ENCODE measurements around the gene SRRM5.
"Not testable (repeated sequence)": the region's sequence is repeated elsewhere in the genome, so short reads cannot be mapped to it uniquely, and the experiment has no call there.

The SRRM5 gene, protein sequence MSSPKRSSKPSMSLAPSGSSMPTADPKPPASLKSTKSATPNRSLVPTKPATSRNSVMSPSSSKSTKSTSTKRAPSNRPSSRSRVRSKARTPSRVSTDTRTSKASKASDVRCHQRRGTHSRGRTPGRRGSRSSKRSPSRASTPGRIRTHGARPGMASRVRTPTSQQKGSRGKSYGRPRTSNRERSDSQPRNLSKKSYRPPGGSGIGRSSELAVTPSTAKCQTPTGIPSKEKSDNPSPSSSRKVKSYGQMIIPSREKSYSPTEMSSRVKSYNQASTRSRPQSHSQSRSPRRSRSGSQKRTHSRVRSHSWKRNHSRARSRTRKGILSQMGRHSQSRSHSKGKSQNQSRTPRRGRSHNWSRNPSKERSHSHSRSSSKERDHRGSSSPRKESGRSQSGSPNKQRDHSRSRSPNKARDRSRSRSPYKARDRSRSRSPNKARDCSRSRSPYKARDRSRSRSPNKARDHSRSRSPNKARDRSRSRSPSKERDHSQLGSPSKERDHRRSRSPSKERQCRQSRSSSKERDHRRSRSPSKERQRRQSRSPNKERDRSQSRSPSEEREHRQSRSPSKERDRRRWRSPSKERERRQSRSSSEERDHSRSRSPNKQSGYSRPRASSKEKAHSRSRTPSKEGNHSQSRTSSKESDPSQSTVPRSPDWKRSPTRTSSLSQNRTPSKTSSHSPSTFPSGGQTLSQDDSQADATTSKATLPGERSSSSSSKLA

DNA sequence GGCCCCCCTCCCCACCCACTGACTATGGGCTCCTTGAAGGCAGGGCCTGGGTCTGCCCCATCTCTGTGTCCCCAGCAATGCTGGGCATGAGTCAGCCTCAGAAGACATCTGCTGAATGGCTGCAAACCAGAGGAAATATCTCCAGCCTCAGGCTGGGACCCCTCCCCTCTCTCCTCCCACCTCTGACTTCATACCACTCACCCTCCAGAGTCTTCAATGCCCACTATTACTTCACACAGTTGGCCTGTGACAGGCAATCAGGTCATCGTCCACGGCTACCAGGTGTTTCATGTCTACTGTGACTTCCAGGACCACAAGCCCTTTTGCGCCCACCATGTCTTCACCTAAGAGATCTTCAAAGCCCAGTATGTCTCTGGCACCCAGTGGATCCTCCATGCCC lies at the start of gene SRRM5:
Gene SRRM5 (plus strand): TSS at position 301 of the 400 bp plus-strand sequence. CDS start 34 bp downstream, at position 335.
- no peak for DNase-seq (ENCODE audit: low read depth)

DNA sequence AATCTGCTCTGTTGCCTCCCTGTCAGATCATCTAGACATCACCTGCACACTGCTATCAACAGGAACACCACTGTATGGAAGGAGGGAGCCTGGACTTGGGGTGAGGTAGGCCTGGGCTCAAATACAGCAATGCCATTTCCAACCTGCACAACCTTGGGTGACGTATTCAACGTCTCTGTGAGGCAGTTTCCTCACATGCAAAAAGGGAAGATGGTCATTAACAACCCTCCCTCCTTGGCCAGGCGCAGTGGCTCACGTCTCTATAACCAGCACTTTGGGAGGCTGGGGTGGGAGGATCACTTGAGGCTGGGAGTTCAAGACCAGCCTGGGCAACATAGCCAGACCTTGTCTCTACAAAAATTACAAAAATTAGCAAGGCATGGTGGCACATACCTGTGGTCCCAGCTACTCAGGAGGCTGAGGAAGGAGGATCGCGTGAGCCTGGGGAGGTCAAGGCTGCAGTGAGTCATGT lies 49.6 kb upstream of the SRRM5 start:
- DNase-seq (ENCODE audit: low read depth), result no peak

DNA sequence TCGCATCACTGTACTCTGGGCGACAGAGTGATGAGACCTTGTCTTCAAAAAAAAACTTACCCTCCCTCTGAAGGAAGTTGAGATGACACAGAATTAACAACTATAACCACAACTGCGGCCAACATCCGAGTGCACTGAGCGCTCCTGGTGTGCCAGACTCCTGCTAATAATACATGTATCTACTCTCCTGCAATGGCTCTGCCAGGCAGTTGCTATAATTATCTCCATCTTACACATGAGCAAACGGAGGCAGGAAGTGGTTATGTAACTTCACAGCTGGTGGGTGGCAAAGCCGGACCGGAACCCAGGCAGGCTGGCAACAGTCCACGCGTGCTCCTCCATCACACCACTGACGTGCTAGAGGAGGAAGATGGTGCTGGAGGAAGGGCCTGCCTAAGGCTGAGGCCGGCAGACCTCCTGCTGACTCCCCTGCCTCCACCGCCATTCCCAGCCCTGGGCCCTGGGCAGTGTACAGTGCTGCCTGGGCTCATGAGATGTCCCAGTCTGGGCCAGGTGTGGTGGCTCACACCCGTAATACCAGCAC lies 49.1 kb upstream of the SRRM5 start:
- DNase-seq (ENCODE audit: low read depth), result peak; percentile 94

DNA sequence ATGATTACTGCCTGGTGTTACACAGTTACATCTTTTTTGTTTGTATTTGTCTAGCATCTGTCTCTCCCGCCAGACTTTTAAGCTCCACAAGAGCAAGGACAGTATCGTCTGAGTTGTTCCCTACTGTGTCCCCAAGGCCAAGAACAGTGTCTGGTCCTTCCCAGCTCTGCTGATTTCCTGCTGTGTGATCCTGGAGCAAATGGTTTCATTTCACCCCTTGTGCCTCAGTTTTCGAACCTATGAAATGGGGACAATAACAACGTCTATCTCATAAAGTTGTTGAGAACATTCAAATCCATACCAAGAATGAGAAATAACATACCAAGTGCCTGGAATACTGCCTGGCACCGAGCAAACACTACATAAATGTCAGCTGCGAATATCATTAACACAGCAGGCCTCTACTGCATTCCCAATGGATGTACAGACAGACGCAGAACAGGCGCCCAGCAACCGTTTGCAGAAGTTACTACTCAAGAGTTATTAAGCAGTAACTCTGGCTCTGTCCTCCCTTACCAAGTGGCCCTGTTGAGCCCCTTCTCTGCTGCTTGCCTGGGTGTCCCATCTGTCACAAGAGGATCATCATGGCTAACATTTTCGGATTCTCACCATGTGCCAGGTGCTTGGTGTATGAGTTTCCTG lies 48.0 kb upstream of the SRRM5 start:
- no peak for DNase-seq (ENCODE audit: low read depth)

DNA sequence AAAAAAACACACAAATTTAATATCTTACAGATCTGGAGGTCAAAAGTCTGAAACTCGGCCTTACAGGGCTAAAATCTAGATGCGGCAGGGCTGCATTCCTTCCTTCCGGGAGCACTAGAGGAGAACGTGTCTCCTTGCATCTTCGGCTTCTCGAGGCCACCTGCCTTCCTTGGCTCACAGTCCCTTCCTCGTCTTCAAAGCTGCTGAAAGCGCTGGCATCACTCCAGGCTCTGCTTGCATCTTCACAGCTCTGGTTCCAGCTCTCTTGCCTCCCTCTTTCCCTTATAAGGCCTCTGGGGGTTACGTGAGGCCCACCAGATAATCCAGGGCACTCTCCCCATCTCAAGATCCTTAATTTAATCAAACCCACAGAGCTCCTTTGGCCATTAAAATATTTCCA lies 47.1 kb upstream of the SRRM5 start:
- DNase-seq (ENCODE audit: low read depth), result no peak

DNA sequence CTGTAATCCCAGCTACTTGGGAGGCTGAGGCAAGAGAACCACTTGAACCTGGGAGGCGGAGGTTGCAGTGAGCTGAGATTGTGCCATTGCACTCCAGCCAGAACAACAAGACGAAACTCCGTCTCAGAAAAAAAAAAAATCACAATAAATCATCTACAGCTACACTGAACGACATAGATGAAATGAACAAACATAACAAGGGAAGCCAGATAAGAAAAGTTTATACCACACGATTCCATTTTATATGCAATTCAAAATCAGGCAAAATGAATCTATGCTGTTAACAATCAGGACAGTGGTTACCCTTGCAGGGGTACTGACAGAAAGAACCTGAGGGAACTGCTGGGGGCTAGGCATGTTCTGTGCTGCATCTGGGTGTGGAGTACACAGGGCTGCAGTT lies 42.2 kb upstream of the SRRM5 start:
- no peak for DNase-seq (ENCODE audit: low read depth)

DNA sequence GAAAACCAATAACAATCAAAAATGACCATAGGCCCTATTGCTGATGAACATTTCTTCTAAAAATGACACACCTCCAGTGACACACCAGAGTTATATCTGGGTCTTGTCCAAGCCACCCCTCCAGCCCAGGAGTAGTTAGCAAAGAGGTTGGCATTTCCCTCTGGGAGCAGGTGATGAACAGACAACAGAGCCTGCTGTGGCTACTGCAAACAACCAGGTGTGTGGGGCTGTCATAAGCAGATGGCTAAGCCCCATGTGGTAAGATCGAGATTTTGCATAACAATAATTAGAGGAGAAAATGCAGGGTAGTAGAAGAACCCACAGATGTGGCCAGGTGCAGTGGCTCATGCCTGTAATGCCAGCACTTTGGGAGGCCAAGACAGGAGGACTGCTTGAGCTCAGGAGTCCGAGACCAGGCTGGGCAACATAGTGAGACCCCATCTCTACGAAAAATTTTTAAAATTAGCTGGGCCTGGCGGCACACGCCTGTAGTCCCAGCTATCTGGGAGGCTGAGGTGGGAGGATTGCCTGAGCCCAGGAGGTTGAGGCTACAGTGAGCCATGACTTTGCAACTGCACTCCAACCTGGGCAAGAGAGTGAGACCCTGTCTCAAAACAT lies 41.6 kb upstream of the SRRM5 start:
- DNase-seq (ENCODE audit: low read depth), result no peak

DNA sequence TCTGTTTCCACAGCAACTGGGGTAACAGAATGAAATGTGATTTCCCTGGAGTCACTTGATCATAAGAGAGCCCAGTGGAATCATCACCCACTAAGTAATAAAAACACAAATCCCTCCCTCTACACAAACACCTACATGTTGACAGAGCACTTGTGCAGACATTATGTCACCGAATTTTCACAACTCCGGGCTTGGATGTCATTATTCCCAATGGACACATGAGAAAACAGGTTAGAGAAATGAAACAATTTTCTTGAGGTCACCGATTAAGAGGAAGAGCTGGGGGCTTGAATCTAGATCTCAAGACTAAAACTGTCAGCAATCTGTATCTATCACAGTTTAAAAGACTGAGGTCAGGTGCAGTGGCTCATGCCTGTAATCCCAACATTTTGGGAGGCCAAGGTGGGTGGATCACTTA lies 39.7 kb upstream of the SRRM5 start:
- no peak for DNase-seq (ENCODE audit: low read depth)

DNA sequence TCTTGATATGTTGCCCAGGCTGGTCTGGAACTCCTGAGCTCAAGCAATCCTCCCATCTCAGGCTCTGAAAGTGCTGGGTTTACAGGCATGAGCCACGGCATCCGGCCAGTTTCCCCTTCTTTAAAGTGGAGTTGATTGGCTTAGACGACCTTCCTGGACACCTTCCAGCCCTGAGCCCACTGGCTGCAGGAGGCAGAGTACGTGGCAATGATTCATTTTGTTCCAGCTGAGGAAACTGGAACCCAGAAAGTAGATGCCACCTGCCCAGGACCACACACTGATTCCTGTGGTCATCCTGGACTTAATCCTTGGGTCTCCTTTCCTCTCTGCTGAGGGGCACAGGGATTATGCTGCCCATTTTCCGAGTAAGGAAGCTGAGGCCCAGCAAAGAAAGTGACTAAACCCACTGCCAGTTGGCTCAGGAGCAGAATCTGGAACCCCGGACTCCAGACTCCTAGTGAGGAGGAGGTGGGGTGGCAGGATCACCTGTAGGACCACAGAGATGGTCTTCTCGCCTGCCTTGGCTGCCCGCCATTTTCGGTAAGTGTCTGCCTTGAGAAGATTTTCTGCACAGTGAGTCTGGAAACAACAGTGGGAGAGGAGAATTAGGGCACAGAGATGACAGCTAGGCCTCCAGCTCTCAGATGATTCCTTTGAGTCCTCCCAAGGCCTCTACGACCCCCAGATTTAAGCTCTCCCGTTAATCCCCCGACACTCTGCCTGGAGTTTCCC lies 37.3 kb upstream of the SRRM5 start:
- DNase-seq (ENCODE audit: low read depth), result peak; percentile 60

DNA sequence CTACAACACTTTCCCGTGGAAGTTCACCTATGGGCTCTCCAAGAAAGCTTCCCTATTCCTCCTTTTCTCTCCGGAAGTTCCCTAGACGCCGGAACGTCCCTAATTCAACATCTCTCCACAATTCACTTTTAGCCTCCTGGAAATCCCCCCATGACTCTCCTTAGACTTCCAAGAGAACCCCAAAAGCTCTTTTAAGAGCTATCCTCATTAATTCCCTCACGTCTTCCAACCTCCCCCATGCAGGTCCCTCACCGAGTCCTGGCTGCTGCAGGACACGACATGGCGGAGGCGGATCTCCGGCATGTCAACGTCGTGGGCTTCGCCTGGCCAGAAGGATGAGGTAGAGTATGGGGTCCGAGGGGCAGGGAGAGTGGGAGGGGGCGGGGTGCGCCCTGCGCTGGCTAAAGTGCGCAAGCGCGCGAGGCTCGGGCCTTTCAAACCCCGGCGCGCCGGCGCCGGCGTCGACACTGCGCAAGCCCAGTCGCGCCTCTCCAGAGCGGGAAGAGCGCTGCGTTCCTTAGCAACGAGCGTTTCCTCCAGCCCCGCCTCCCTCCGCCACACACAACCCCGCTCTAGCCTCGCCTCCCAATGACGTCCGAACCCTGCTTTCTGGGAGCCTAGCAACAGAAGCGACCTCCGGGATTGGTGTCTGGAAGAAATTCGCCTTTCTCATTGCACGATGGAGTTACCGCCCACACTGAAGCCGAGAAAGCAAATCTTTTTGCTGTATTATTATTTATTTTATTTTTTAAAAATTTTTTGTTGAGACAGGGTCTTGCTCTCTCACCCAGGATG lies 36.5 kb upstream of the SRRM5 start, which contains the start of the genes PINLYP and XRCC1:
Gene PINLYP (plus strand): TSS at position 646 of the 795 bp plus-strand sequence. CDS start 1,391 bp downstream, outside the sequence.
Gene XRCC1 (minus strand): TSS at position 372 of the 795 bp plus-strand sequence. CDS start 69 bp downstream, at position 303.
- peak; percentile 99 for DNase-seq (ENCODE audit: low read depth)

DNA sequence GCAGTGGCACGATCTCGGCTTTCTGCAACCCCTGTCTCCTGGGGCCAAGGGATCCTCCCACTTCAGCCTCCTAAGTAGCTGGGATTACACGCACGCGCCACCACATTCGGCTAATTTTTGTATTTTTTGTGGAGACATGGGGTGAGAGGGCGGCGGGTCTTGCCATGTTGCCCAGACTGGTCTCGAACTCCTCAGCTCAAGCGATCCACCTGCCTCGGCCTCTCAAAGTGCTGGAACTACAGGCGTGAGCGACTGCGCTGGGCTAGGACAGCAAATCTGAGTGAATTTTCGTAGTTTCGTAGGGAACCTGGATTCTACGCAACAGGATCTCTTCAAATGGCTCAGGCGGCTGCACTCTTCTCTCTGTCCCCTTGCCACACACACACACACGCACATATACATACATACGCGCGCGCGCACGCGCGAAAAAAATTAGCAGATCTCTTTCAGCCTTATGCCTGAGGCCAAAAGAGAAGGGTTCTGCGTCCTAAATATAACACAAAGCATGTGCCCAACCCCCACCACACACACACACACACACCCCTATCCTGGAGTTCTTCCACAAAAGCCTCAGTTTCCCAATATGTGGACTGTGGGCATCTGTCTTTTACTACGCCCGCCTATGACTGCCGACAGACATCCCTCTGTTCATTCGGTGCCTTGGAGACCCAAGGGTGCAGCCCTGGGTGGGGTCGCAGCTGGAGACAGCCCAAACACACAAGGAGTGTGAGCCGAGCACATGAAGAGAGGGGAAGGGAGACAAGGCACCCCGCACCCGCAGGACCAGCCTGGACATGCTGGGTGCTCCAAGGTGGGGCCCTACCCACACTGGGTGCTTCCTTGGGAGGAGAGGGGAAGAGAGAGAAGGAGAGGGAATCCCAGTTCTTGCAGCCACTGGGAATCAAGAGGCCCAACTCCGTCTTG lies 35.7 kb upstream of the SRRM5 start:
- no peak for DNase-seq (ENCODE audit: low read depth)

DNA sequence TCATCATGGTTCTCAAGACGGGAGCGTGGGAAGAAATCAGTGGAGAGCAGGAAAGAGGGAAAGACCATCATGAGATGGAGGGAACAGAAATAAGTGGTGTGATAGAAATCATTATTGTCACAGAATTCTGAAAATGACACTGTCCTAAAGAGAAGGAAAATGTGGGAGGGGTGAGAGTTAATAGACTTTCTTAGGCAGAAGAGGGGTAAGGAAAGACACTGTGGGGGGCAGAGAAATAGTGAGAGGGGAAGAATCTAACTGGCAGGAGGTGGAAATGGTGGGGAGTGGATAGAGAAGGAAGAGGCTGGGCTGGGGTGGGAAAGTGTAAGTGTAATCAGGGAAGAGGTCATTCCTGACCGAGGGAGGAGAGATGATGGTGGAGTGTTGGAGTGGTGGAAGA lies 33.1 kb upstream of the SRRM5 start:
- DNase-seq (ENCODE audit: low read depth), result no peak

DNA sequence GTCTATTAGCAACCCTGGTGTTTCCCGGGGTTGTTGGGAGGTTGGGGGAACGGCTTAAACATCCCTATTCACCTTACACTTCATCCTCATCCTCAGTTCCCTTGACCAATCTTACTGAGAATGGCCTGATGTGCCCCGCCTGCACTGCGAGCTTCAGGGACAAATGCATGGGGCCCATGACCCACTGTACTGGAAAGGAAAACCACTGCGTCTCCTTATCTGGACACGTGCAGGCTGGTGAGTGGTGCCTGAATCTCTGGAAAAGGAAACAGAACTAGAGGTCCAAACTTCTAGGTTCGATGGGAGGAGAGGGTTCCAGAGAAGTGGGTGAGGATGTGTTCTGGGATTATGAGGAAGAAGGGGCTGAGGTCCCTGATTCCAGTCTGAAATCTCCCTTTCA lies 30.4 kb upstream of the SRRM5 start:
- DNase-seq (ENCODE audit: low read depth), result no peak

DNA sequence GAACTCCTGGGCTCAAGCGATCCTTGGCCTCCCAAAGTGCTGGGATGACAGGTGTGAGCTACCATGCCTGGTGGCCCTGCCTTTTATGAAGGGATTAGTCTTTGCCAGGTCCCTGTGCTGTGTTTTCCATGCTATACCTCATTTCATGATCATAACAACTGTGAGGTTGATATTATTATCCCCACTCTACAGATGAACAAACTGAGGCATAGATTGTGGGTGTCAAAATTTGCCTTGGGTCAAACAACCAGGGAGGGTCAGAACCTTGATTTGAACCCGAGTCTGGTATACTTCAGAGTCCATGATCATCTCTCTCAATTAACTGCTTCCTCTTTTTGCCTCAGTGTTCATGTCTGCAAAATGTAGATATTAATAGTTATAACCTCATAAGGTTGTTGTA lies 29.4 kb upstream of the SRRM5 start:
- no peak for DNase-seq (ENCODE audit: low read depth)

DNA sequence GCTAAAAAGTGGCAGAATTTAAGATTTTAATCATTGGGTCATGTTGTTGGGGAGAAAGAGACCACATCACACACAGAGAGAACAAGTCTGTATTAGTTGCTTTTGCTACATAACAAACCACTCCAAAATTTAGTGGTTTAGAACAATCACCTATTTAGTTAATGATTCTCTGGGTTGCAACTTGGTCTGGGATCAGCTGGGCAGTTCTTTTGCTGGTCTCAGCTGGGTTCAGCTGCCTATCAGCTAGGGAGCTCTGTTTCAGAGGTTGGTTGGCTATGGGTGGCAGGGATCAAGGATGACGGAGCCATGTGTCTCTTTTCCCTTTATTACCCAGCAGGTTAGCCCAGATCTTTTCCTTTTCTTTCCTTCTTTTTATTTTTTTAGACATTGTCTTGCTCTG lies 27.4 kb upstream of the SRRM5 start:
- no peak for DNase-seq (ENCODE audit: low read depth)

DNA sequence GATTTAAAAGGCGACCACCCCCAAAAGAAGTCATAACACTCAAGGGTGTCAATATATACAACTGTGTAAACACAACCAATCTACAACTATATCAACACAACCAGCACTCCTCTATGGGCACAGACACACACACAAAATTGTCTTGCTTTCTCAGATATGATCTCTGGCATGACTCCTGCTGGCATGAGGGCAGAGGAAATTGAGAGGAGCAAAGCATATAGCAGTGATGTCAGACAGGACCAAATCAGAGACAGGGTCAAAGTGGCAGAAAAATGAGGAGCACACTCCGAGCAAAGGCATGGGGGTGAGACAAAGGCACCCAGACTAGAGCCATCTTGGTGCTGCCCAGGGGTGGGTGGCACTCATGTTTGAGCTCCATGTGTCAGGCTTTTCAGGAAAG lies 25.5 kb upstream of the SRRM5 start:
- no peak for DNase-seq (ENCODE audit: low read depth)

DNA sequence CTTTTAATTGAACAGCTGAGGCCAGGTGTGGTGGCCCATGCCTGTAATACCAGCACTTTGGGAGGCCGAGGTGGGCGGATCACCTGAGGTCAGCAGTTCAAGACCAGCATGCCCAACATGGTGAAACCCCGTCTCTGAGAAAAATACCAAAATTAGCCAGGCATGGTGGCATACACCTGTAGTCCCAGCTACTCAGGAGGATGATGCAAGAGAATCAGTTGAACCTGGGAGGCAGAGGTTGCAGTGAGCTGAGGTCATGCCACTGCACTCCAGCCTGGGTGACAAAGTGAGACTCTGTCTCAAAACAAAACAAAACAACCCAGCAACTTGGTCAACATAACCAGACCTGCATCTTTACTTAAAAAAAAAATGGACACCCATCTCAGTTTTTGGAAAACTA lies 24.9 kb upstream of the SRRM5 start:
- DNase-seq (ENCODE audit: low read depth), result not testable (repeated sequence)

DNA sequence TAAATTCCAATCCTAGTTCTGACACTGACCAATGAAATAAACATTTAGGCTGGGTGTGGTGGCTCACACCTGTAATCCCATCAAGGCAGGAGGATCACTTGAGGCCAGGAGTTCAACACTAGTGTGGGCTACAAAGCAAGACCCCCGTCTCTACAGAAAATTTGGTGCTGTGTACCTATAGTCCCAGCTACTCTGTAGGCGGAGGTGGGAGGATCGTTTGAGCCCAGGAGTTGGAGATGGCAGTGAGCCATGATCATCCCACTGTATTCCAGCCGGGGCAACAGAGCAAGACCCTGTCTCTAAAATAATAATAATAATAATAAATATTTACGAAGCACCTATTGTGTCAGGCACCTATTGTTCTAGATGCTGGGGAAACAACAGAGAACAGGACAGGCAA lies 22.6 kb upstream of the SRRM5 start:
- DNase-seq (ENCODE audit: low read depth), result no peak

DNA sequence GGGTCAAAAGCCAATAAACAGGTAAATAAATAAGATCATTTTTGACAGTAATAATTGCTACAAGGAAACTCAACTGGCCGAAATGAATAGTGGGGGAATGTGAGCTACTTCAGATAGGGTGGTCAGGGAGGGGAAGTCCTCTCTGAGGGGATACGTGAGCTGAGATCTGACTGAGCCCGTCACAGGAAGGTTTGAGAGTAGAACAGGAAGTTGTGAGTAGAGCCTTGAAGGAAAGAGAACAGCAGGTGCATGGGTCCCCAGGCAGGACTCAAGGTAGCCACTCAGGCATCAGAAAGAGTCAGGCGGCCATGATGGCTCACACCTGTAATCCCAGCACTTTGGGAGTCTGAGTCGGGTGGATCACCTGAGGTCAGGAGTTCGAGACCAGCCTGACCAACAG lies 22.2 kb upstream of the SRRM5 start:
- no peak for DNase-seq (ENCODE audit: low read depth)

Data from EH (cell line).